Esophagus muscularis mucosa (tissue), 4 donors: Measurements from ENCODE around the gene CREBL2. TPM values are rescaled to one million over a fixed set of nuclear protein-coding genes. Genes with fewer than 3 reads are reported as not detected.
A peak's percentile ranks its signal among the peaks of the same experiment; 100 is the strongest.
"Not testable (repeated sequence)": the region's sequence is repeated elsewhere in the genome, so short reads cannot be mapped to it uniquely, and the experiment has no call there.

Experiments
- DNase-seq: peaks from one replicate; pipeline ENCODE4 v3.0.0-alpha.2; 2017; ENCODE audit errors: extremely low spot score
- H3K27ac ChIP-seq, 4 donors: fragments of 200-600 bp; sonication (generic); replicated peaks in 1 of 4; 1 replicate in 3 of 4; 2 replicates in 1 of 4; pipeline ENCODE4 v1.5.1; 2016 to 2019; ENCODE audit warnings: mild to moderate bottlenecking in 1 of 4
- H3K27me3 ChIP-seq, 4 donors: fragments of 200-600 bp; sonication (generic); one replicate each; pipeline versions ENCODE4 v1.5.1 to v1.6.0; 2016 to 2019
- H3K36me3 ChIP-seq, 4 donors: fragments of 200-600 bp; sonication (generic); one replicate each; pipeline ENCODE4 v1.5.1; 2016 to 2019
- H3K4me1 ChIP-seq, 4 donors: fragments of 200-600 bp; sonication (generic); one replicate each; pipeline ENCODE4 v1.5.1; 2016 to 2019
- H3K4me3 ChIP-seq, 4 donors: fragments of 200-600 bp; sonication (generic); 1 replicate in 2 of 4; 2 replicates in 2 of 4; pipeline ENCODE4 v1.5.1; 2016 to 2019; ENCODE audit warnings: mild to moderate bottlenecking in 4 of 4, moderate library complexity in 1 of 4
- H3K9me3 ChIP-seq, 4 donors: fragments of 200-600 bp; sonication (generic); 1 replicate in 3 of 4; 2 replicates in 1 of 4; pipeline ENCODE4 v1.5.1; 2016 to 2019
- CTCF ChIP-seq, 3 experiments: fragments of 200-600 bp in 2 of 3; fragments of 450-650 bp in 1 of 3; sonication (generic) in 2 of 3; IDR thresholded peaks; one replicate each; pipeline ENCODE4 v1.5.1; 2017 to 2019; ENCODE audit warnings: antibody characterized with exemption in 3 of 3, mild to moderate bottlenecking in 2 of 3, moderate library complexity in 1 of 3
- EP300 ChIP-seq: sonication (generic); formaldehyde crosslinking; IDR thresholded peaks from one replicate; pipeline ENCODE4 v1.6.1; 2017; ENCODE audit warnings: antibody characterized with exemption
- POLR2A ChIP-seq: fragments of 450-650 bp; IDR thresholded peaks from one replicate; pipeline ENCODE4 v1.6.1; 2017; ENCODE audit warnings: antibody characterized with exemption, moderate library complexity, mild to moderate bottlenecking, low read depth
- POLR2AphosphoS5 ChIP-seq, 2 donors: sonication (generic); formaldehyde crosslinking; IDR thresholded peaks; one replicate each; pipeline ENCODE4 v1.6.1; 2017; ENCODE audit warnings: antibody characterized with exemption in 2 of 2
- WGBS: methylation state at CpG from one replicate; pipeline ENCODE4 v1.1.5; 2018; 5-methylcytosine and 5-hydroxymethylcytosine counted together
- intact Hi-C: fragments of 100-400 bp; cut with DNase I; formaldehyde crosslinking; loops from one replicate; pipeline ENCODE4 v1.15.1; 2023
- total RNA-seq, 4 donors: library from RNA; depleted of rRNA; stranded (reverse); fragments of >200 nt; gene quantifications; one replicate each; pipeline versions ENCODE4 v1.1.0 to v1.2.1, GENCODE V29; 2016

The CREBL2 gene
- total RNA-seq, 4 donors from 2014 or later, result 33.0 to 53.5 (median 45.9) TPM

GRCh38 chr12:12564911-12565310, 46.8 kb upstream of the CREBL2 start:
- Histone ChIP-seq H3K36me3 (no peaks in the 10 kb centered on the region), H3K27ac (no peak overlapping the region), H3K9me3 (no peaks in the 10 kb centered on the region), H3K27me3 (no peaks in the 10 kb centered on the region), H3K4me1 (peaks cover 12 to 24% (median 23%) of the 10 kb centered on the region in 4 donors), H3K4me3 (no peak overlapping the region)
- TF ChIP-seq CTCF (IDR thresholded peaks at IDR 0.05), result no peak
- no peak for TF ChIP-seq POLR2AphosphoS5 (IDR thresholded peaks at IDR 0.05)
- TF ChIP-seq EP300, result no peak
- TF ChIP-seq POLR2A, result no peak
- 77% methylated on average over 1 of the region's 1 CpG for WGBS
- DNase-seq, result no peak
- intact Hi-C loops, result loop anchor here (2.0 to 5.0 kb wide), 6 partner anchors 47 to 188 kb away; partner anchors contain the start of genes CDKN1B and CREBL2

- peaks cover 9 to 14% (median 13%) of the 10 kb centered on the region in 4 donors for H3K4me1 ChIP-seq
- H3K4me3 ChIP-seq, H3K27ac ChIP-seq, H3K9me3 ChIP-seq, DNase-seq, H3K27me3 ChIP-seq, H3K36me3 ChIP-seq: not testable (repeated sequence)
- WGBS, result 97% methylated on average over 5 of the region's 32 CpGs
- intact Hi-C loops, result loop anchor here (2.0 kb wide), 1 partner anchor 189 kb away; no protein-coding TSS in a partner anchor
Measured at GRCh38 chr12:12565971-12566370, 45.7 kb upstream of the CREBL2 start.

GRCh38 chr12:12572659-12573058, 39.0 kb upstream of the CREBL2 start:
- DNase-seq, result no peak
- peak overlapping the region in 2 of 4 donors; percentile 14 to 29 for H3K4me3 ChIP-seq
- no peak for TF ChIP-seq CTCF (IDR thresholded peaks at IDR 0.05)
- TF ChIP-seq EP300, result no peak
- no peak for TF ChIP-seq POLR2AphosphoS5 (IDR thresholded peaks at IDR 0.05)
- TF ChIP-seq POLR2A, result no peak
- H3K36me3 ChIP-seq, result no peaks in the 10 kb centered on the region
- no peaks in the 10 kb centered on the region for H3K9me3 ChIP-seq
- intact Hi-C loops, result no loop called here
- WGBS, result 81% methylated on average over 3 of the region's 3 CpGs
- H3K4me1 ChIP-seq, result peaks cover 0 to 8% (median 0%) of the 10 kb centered on the region in 4 donors
- H3K27me3 ChIP-seq, result no peaks in the 10 kb centered on the region
- H3K27ac ChIP-seq, result peak overlapping the region; percentile 29 to 62 (median 52)

GRCh38 chr12:12577786-12578185, 33.9 kb upstream of the CREBL2 start:
- Histone ChIP-seq H3K9me3 (no peaks in the 10 kb centered on the region), H3K4me1 (peaks cover 0 to 5% (median 0%) of the 10 kb centered on the region in 4 donors), H3K36me3 (no peaks in the 10 kb centered on the region), H3K27ac (no peak overlapping the region), H3K27me3 (no peaks in the 10 kb centered on the region), H3K4me3 (no peak overlapping the region)
- TF ChIP-seq POLR2AphosphoS5 (IDR thresholded peaks at IDR 0.05) (no peak), POLR2A (no peak), CTCF (IDR thresholded peaks at IDR 0.05) (no peak), EP300 (no peak)
- DNase-seq, result no peak
- WGBS, result 88% methylated on average over 3 of the region's 3 CpGs
- intact Hi-C loops, result no loop called here

GRCh38 chr12:12580716-12581115, 31.0 kb upstream of the CREBL2 start:
- H3K27ac ChIP-seq, DNase-seq, intact Hi-C loops, H3K27me3 ChIP-seq, H3K9me3 ChIP-seq, H3K36me3 ChIP-seq, H3K4me1 ChIP-seq, H3K4me3 ChIP-seq: not testable (repeated sequence)
- 67% methylated on average over 1 of the region's 1 CpG for WGBS

GRCh38 chr12:12582193-12582881, 29.3 kb upstream of the CREBL2 start:
- H3K4me3 ChIP-seq, result no peak overlapping the region
- DNase-seq, result no peak
- no peaks in the 10 kb centered on the region for H3K9me3 ChIP-seq
- TF ChIP-seq EP300 (no peak), CTCF (IDR thresholded peaks at IDR 0.05) (no peak), POLR2AphosphoS5 (IDR thresholded peaks at IDR 0.05) (no peak), POLR2A (no peak)
- H3K36me3 ChIP-seq, result no peaks in the 10 kb centered on the region
- H3K27ac ChIP-seq, result no peak overlapping the region
- 94% methylated on average over 2 of the region's 4 CpGs for WGBS
- H3K4me1 ChIP-seq, result peaks cover 0 to 5% (median 0%) of the 10 kb centered on the region in 4 donors
- intact Hi-C loops, result no loop called here
- H3K27me3 ChIP-seq, result no peaks in the 10 kb centered on the region
